HAP-1 (cell line): ENCODE data around the gene DDX3X.
"Not testable (repeated sequence)": the region's sequence is repeated elsewhere in the genome, so short reads cannot be mapped to it uniquely, and the experiment has no call there.

ENCODE experiments used
- DNase-seq, 2 experiments: peaks; one replicate each; pipeline ENCODE4 v3.0.0-alpha.2; 2016 to 2020; ENCODE audit warnings: low spot score in 2 of 2
- H3K27me3 ChIP-seq: fragments of 250-450 bp; sonication (Bioruptor Pico); 2 replicates; pipeline ENCODE4 v1.5.1; 2020; ENCODE audit warnings: low read depth, mild to moderate bottlenecking, moderate library complexity
- H3K36me3 ChIP-seq: fragments of 250-450 bp; sonication (Bioruptor Pico); replicated peaks from 2 replicates; pipeline ENCODE4 v1.5.1; 2020; ENCODE audit warnings: mild to moderate bottlenecking
- H3K4me1 ChIP-seq: fragments of 250-450 bp; sonication (Bioruptor Pico); 2 replicates; pipeline ENCODE4 v1.5.1; 2020; ENCODE audit warnings: mild to moderate bottlenecking
- H3K4me3 ChIP-seq: fragments of 250-450 bp; sonication (Bioruptor Pico); 2 replicates; pipeline ENCODE4 v1.5.1; 2020; ENCODE audit warnings: mild to moderate bottlenecking, moderate library complexity
- H3K9me3 ChIP-seq: fragments of 250-450 bp; sonication (Bioruptor Pico); 2 replicates; pipeline ENCODE4 v1.5.1; 2020; ENCODE audit warnings: mild to moderate bottlenecking, moderate library complexity
- in situ Hi-C: fragments of 300-500 bp; cut with MboI; formaldehyde crosslinking; loops from 3 replicates; pipeline ENCODE4 v1.14.3; 2020; ENCODE audit warnings: low sequenced_read_pairs, inconsistent platforms, mixed read lengths

The DDX3X gene

DNA sequence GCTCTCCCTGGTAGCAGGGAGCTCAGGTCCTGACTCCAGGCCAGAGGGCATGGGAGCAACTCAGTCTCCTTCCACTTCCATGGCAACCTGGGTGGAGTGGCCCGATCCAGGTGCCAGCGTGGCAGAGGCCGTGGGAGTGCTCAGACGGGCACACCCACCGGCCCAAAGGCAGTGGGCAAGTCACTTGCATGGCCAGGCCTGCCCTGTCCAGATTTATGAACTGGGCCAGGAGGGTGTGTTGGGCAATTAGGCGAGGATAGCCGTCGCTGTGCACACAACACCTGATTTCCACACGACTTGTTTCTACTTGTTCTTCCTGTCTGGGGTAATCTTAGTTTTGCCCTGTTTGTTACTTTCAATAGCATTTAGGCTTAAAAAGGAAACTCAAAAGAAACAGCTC, 57.6 kb downstream of the DDX3X start:
- DNase-seq = no peak
- no peak overlapping the region for H3K4me3 ChIP-seq
- H3K27me3 ChIP-seq = no peaks in the 10 kb centered on the region
- H3K36me3 ChIP-seq = no peaks in the 10 kb centered on the region
- peaks cover 17% of the 10 kb centered on the region for H3K4me1 ChIP-seq
- in situ Hi-C loops = no loop called here
- no peaks in the 10 kb centered on the region for H3K9me3 ChIP-seq

DNA sequence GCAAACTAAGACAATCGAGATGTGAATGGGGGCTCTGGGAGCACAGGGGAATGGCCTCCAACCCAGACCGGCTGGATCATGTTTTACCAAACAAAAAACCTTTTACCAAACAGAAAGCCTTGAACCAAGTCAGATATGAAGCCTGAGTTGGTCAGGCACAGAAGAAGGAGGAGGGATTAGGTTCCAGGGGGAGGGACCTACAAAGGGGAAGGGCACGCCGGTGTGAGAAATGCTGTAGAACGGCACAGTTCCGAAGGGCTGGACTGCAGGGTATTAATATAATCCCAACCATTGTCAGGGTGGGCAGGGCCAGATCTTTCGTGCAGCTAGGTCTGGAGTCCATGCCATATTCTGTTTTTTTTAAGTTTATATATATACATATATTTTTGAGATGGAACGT, 60.3 kb downstream of the DDX3X start:
- Histone ChIP-seq H3K4me1 (peaks cover 14% of the 10 kb centered on the region), H3K27me3 (no peaks in the 10 kb centered on the region), H3K9me3 (no peaks in the 10 kb centered on the region), H3K36me3 (no peaks in the 10 kb centered on the region), H3K4me3 (no peak overlapping the region)
- peak in 1 of 2 experiments; percentile 49 for DNase-seq
- in situ Hi-C loops = no loop called here

GRCh38 chrX:41397219-41397618, 63.3 kb downstream of the DDX3X start:
- in situ Hi-C loops = no loop called here
- no peak overlapping the region for H3K4me3 ChIP-seq
- no peaks in the 10 kb centered on the region for H3K27me3 ChIP-seq
- DNase-seq = no peak
- H3K36me3 ChIP-seq = no peaks in the 10 kb centered on the region
- H3K9me3 ChIP-seq = no peaks in the 10 kb centered on the region
- H3K4me1 ChIP-seq = peaks cover 5% of the 10 kb centered on the region

DNA sequence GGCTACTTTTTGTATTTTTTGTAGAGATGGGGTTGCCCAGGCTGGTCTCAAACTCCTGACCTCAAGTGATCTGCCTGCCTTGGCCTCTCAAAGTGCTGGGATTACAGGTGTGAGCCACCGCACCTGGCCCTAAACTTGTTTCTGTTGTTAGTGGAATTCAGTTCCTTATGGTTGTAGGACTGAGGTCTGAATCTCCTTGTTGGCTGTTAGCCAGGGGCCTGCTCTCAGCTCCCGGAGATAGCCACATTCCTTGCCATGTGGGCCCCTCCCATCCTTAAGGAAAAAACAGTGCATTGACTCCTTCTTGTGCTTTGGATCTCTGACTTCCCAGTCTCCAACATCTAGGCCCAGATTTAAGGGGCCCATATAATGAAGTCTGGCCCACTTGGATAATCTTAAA, 63.8 kb downstream of the DDX3X start:
- DNase-seq = no peak
- Histone ChIP-seq H3K27me3 (no peaks in the 10 kb centered on the region), H3K4me1 (peaks cover 5% of the 10 kb centered on the region), H3K4me3 (no peak overlapping the region), H3K9me3 (no peaks in the 10 kb centered on the region), H3K36me3 (no peaks in the 10 kb centered on the region)
- in situ Hi-C loops = no loop called here

- H3K9me3 ChIP-seq, DNase-seq, H3K27me3 ChIP-seq, H3K4me3 ChIP-seq, in situ Hi-C loops, H3K36me3 ChIP-seq, H3K4me1 ChIP-seq: not testable (repeated sequence)
Measured at GRCh38 chrX:41402556-41402955, 68.6 kb downstream of the DDX3X start.

DNA sequence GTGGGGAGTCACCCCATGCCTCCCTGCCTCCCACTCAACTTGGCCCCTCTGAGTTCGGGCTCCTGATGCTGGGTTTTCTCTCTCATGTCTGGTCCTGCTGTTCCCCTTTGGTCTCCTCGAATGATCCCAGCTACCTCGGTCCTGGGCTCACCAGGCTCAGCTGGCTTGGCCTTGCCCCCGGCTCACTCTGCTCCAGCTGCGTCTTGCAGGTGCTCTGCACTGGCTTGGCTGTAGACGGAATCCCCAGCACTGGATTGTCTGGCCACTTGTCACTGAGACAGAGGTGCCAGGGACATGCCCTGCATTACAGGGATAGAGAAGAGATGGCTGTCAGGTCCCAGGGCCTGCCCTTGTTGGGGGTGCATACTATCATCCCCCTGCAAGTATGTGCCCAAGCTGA, 71.6 kb downstream of the DDX3X start:
- in situ Hi-C loops = no loop called here
- Histone ChIP-seq H3K9me3 (0 out of 2 replicates have a peak, but pooled peaks cover 2% of the 10 kb centered on the region), H3K4me1 (no peaks in the 10 kb centered on the region), H3K4me3 (no peak overlapping the region), H3K36me3 (no peaks in the 10 kb centered on the region), H3K27me3 (no peaks in the 10 kb centered on the region)
- no peak for DNase-seq

GRCh38 chrX:41406201-41406600, 72.2 kb downstream of the DDX3X start:
- DNase-seq = no peak
- in situ Hi-C loops = no loop called here
- Histone ChIP-seq H3K4me3 (no peak overlapping the region), H3K27me3 (no peaks in the 10 kb centered on the region), H3K4me1 (no peaks in the 10 kb centered on the region), H3K36me3 (no peaks in the 10 kb centered on the region), H3K9me3 (0 out of 2 replicates have a peak, but pooled peaks cover 2% of the 10 kb centered on the region)

DNA sequence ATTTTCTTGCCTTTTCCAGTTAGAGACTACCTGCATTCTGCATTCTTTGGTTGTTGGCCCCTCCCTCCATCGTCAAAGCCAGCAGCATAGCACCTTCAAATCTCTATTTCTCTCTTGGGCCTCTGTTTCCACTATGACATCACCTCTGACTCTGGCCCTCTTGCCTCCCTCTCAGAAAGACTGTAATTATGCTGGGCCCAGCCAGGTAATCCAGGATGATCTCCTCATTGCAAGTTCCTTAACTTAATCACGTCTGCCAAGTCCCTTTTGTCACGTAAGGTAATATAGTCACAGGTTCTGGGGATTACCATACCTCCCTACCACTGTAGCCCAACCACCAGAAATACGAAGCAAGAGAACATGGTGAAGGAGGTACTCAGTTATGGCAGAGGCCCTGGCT, 73.9 kb downstream of the DDX3X start:
- H3K4me1 ChIP-seq = peaks cover 5% of the 10 kb centered on the region

DNA sequence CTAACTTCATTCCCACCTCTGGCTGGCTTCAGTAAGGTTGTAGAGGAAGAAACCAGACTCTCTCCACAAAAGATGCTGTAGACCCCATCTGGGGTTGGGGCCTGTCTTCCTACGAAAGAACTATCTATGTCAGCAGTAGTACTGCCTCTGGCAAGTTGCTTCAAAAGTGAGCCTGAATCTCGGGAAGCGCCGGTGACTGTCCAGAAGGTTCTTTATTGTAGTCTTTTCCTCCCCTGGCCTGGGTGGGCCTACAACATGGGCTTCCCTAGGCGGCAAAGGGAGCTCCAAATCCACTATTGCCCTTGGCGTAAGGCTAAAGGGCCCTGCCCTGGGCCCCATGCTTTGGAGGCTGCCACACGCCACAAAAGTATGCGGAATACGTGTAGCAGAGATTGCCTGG, 74.6 kb downstream of the DDX3X start:
- H3K36me3 ChIP-seq = no peaks in the 10 kb centered on the region
- peaks cover 5% of the 10 kb centered on the region for H3K4me1 ChIP-seq
- no peaks in the 10 kb centered on the region for H3K27me3 ChIP-seq
- no peak for DNase-seq
- in situ Hi-C loops = no loop called here
- no peaks in the 10 kb centered on the region for H3K9me3 ChIP-seq
- H3K4me3 ChIP-seq = no peak overlapping the region

More for the DNA sequence above, 73.9 kb downstream of the DDX3X start:
- Histone ChIP-seq H3K36me3 (no peaks in the 10 kb centered on the region), H3K4me3 (no peak overlapping the region), H3K27me3 (no peaks in the 10 kb centered on the region), H3K9me3 (0 out of 2 replicates have a peak, but pooled peaks cover 2% of the 10 kb centered on the region)
- in situ Hi-C loops = no loop called here
- DNase-seq = no peak

GRCh38 chrX:41409006-41409405, 75.0 kb downstream of the DDX3X start:
- no peak for DNase-seq
- no peak overlapping the region for H3K4me3 ChIP-seq
- no peaks in the 10 kb centered on the region for H3K36me3 ChIP-seq
- H3K4me1 ChIP-seq = peaks cover 5% of the 10 kb centered on the region
- H3K9me3 ChIP-seq = no peaks in the 10 kb centered on the region
- no peaks in the 10 kb centered on the region for H3K27me3 ChIP-seq
- in situ Hi-C loops = no loop called here

GRCh38 chrX:41411222-41411621, 77.3 kb downstream of the DDX3X start:
- DNase-seq, H3K27me3 ChIP-seq, H3K9me3 ChIP-seq, H3K4me3 ChIP-seq, H3K36me3 ChIP-seq, in situ Hi-C loops, H3K4me1 ChIP-seq: not testable (repeated sequence)

GRCh38 chrX:41412261-41413081, 78.5 kb downstream of the DDX3X start:
- peak in 1 of 2 experiments; percentile 44 for DNase-seq
- in situ Hi-C loops = no loop called here
- H3K4me3 ChIP-seq = no peak overlapping the region

More at GRCh38 chrX:41412261-41413081, 78.5 kb downstream of the DDX3X start:
- H3K27me3 ChIP-seq = no peaks in the 10 kb centered on the region
- no peaks in the 10 kb centered on the region for H3K36me3 ChIP-seq
- peaks cover 5% of the 10 kb centered on the region for H3K4me1 ChIP-seq
- H3K9me3 ChIP-seq = no peaks in the 10 kb centered on the region
